Measurements from ENCODE around the gene HOXB3. TPM values are rescaled to one million over a fixed set of nuclear protein-coding genes. Genes with fewer than 3 reads are reported as not detected.

The HOXB3 gene
- total RNA-seq, 3 donors from 2014 or later = 13.8 to 36.7 (median 14.4) TPM

DNA sequence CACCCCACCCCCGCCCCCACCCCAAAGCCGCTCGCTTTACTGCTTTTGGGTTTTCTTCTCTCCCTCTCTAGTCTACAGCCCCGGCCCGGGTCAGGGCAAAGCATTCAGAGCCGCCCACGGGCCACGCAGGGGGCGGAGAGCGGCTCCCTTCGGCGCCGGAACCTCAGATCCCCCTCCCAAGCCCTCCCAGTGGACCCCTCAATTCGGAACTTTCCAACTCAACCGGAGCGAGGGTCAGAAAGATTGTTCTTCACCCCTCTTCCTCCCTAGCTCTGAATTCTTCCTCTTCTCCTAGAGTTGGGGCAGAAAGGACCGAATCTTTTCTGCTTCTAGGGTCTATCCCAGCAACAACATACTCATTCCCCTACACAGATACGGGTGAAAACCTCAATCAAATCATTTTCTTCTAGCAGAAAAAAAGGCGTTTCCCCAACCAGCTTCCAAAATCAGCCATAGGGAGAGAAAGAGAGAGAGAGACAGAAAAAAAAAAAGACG, 46.1 kb downstream of the HOXB3 start:
- TF ChIP-seq, protein P1, sequence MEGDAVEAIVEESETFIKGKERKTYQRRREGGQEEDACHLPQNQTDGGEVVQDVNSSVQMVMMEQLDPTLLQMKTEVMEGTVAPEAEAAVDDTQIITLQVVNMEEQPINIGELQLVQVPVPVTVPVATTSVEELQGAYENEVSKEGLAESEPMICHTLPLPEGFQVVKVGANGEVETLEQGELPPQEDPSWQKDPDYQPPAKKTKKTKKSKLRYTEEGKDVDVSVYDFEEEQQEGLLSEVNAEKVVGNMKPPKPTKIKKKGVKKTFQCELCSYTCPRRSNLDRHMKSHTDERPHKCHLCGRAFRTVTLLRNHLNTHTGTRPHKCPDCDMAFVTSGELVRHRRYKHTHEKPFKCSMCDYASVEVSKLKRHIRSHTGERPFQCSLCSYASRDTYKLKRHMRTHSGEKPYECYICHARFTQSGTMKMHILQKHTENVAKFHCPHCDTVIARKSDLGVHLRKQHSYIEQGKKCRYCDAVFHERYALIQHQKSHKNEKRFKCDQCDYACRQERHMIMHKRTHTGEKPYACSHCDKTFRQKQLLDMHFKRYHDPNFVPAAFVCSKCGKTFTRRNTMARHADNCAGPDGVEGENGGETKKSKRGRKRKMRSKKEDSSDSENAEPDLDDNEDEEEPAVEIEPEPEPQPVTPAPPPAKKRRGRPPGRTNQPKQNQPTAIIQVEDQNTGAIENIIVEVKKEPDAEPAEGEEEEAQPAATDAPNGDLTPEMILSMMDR (IDR thresholded peaks at IDR 0.05) = no peak
- TF ChIP-seq POLR2A (IDR thresholded peaks at IDR 0.05) (no peak), POLR2AphosphoS5 (IDR thresholded peaks at IDR 0.05) (no peak)
- peak overlapping the region; percentile 93 to 97 for H3K27ac ChIP-seq
- intact Hi-C loops (cut with DNase I; ENCODE audit: low total_unique reads) = loop anchor here (5.0 kb wide), 1 partner anchor 33 kb away; the partner anchor contains the start of gene HOXB4

DNA sequence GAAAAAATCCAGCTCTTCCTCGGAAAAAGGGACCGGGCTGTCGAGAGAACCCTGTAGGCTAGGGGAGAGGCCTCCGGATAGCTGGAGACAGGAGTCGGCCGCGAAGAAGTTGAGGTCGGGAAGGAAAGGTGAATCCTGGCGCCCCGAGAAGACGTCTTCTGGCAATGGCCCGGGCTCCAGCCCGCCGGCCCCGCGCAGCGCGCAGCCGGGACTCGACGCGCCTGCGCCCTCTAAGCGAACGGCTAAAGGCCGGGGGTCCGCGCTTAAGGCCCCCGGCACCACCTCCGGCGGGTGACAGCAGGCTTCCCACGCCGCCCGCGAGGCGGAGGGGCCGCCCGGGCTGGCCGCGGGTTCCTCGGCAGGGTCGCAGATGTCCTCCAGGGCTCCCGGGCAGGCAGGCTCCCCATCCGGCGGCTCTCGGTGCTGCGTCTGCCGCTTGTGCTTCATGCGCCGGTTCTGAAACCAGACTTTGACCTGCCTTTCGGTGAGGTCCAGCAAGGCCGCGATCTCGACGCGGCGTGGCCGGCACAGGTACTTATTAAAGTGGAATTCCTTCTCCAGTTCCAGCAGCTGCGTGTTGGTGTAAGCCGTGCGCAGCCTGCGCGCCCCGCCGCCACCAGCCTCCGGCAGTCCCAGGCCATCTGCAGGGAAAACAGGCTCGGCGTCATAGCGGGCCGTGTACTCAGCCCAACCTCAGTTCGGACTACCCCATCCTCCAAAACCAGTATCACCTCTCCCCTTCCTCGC, 46.8 kb downstream of the HOXB3 start:
- peak in 1 of 2 donors; percentile 63 for DNase-seq (ENCODE audit: low spot score in 2 of 2)
- intact Hi-C loops (cut with DNase I; ENCODE audit: low total_unique reads) = loop anchor here (5.0 kb wide), 1 partner anchor 34 kb away; the partner anchor contains the start of gene HOXB4
- peaks cover 0 to 14% of the 10 kb centered on the region in 2 donors for H3K27me3 ChIP-seq

More for the DNA sequence above, 46.1 kb downstream of the HOXB3 start:
- Histone ChIP-seq H3K27me3 (peaks cover 0 to 14% of the 10 kb centered on the region in 2 donors), H3K36me3 (no peaks in the 10 kb centered on the region), H3K4me3 (peak overlapping the region; percentile 57 to 95 (median 60)), H3K4me1 (peaks cover 0 to 3% of the 10 kb centered on the region in 2 donors), H3K9me3 (no peaks in the 10 kb centered on the region)
- DNase-seq (ENCODE audit: low spot score in 2 of 2) = no peak

DNA sequence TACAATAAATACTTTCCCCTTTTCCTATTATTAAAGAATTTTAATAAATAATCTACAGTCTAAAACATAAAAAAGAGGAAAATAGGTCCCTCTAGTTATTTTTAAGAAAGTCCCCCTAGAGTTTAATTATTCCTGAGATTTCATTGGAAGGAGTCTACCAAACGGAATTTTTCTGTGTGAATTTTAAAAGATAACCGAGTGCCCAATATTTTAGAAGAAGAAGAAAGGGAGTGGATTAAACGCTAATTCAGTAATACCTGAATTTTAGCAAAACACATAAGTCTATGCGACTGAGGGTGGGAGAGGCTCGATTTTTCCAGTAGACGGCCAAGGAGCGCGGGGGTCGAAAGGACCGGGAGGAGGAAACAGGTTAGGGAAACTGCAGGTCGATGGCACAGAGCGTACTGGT, 47.3 kb downstream of the HOXB3 start:
- intact Hi-C loops (cut with DNase I; ENCODE audit: low total_unique reads) = loop anchor here (5.0 kb wide), 1 partner anchor 35 kb away; the partner anchor contains the start of gene HOXB4
- Histone ChIP-seq H3K27me3 (peaks cover 0 to 14% of the 10 kb centered on the region in 2 donors), H3K4me1 (peaks cover 0 to 3% of the 10 kb centered on the region in 2 donors), H3K9me3 (no peaks in the 10 kb centered on the region), H3K4me3 (peak overlapping the region; percentile 57 to 95 (median 60)), H3K27ac (peak overlapping the region; percentile 93 to 97), H3K36me3 (no peaks in the 10 kb centered on the region)
- no peak for DNase-seq (ENCODE audit: low spot score in 2 of 2)
- TF ChIP-seq POLR2AphosphoS5 (IDR thresholded peaks at IDR 0.05) (no peak), POLR2A (IDR thresholded peaks at IDR 0.05) (no peak)
- TF ChIP-seq, protein P1 (IDR thresholded peaks at IDR 0.05) = no peak

More for the DNA sequence above, 46.8 kb downstream of the HOXB3 start:
- Histone ChIP-seq H3K4me3 (peak overlapping the region; percentile 57 to 95 (median 60)), H3K4me1 (peaks cover 0 to 3% of the 10 kb centered on the region in 2 donors), H3K36me3 (no peaks in the 10 kb centered on the region), H3K9me3 (no peaks in the 10 kb centered on the region), H3K27ac (peak overlapping the region; percentile 93 to 97)
- TF ChIP-seq, protein P1 (IDR thresholded peaks at IDR 0.05) = peak; percentile 29 to 36 (median 34)
- TF ChIP-seq POLR2A (IDR thresholded peaks at IDR 0.05) (no peak), POLR2AphosphoS5 (IDR thresholded peaks at IDR 0.05) (peak in 2 of 3 donors; percentile 13 to 32)

DNA sequence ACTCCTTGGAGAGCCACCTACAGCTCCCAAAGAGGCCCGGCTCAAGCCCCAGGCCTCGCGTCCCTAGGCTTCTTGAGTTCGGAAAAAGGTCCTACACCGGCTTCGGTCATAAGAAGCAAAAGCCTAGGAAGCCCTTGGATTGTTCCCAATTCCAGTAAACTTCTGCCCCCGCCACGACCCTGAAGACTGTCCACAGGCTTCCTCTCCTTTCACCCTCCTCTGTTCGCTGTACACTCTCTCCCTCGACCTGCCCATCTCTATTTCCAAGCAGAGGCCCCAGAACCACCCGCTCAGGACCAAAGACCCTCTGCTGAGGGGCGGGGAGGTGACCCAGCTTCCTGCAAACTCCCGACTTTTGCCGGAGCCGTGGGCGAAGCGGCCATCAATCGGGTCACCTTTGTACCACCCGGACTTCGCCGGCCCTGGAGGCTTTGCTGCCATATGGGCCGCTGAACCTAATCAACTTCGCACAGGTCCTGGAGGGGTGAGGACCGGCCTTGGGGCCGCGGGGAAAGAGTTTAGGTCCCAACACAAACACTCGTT, 47.9 kb downstream of the HOXB3 start:
- intact Hi-C loops (cut with DNase I; ENCODE audit: low total_unique reads) = loop anchor here (5.0 kb wide), 1 partner anchor 35 kb away; the partner anchor contains the start of gene HOXB4
- Histone ChIP-seq H3K27me3 (peaks cover 0 to 14% of the 10 kb centered on the region in 2 donors), H3K27ac (peak overlapping the region; percentile 89 to 93), H3K9me3 (no peaks in the 10 kb centered on the region), H3K4me1 (peaks cover 0 to 3% of the 10 kb centered on the region in 2 donors), H3K4me3 (peak overlapping the region; percentile 57 to 95 (median 60)), H3K36me3 (no peaks in the 10 kb centered on the region)
- no peak for TF ChIP-seq POLR2A (IDR thresholded peaks at IDR 0.05)
- TF ChIP-seq POLR2AphosphoS5 (IDR thresholded peaks at IDR 0.05) = no peak
- TF ChIP-seq, protein P1 (IDR thresholded peaks at IDR 0.05) = no peak
- no peak for DNase-seq (ENCODE audit: low spot score in 2 of 2)
